Cerebellar nuclear complex (tissue), 1 donor: ENCODE results near the gene EMX1.

Experiments
- DNase-seq, 2 experiments: peaks; one replicate each; lab custom pipeline; 2025; lab: John Stamatoyannopoulos, UW

EMX1 gene

GRCh38 chr2:72925328-72925943, 8.1 kb downstream of the EMX1 start:
- no peak for DNase-seq

- no peak for DNase-seq
Observed at GRCh38 chr2:72926368-72926767, 9.0 kb downstream of the EMX1 start.

- DNase-seq = no peak
Observed at GRCh38 chr2:72926811-72927465, 9.6 kb downstream of the EMX1 start.

- DNase-seq = no peak
Observed at GRCh38 chr2:72927619-72928550, 10.6 kb downstream of the EMX1 start.

GRCh38 chr2:72929010-72929409, 11.7 kb downstream of the EMX1 start:
- no peak for DNase-seq

- no peak for DNase-seq
Observed at GRCh38 chr2:72931280-72931910, 14.1 kb downstream of the EMX1 start.

- DNase-seq = no peak
Observed at GRCh38 chr2:72932045-72932740, 14.9 kb downstream of the EMX1 start.

GRCh38 chr2:72932805-72933204, 15.5 kb downstream of the EMX1 start:
- no peak for DNase-seq

- DNase-seq = no peak
Observed at GRCh38 chr2:72933207-72933606, 15.9 kb downstream of the EMX1 start.

GRCh38 chr2:72933646-72934151, 16.4 kb downstream of the EMX1 start:
- no peak for DNase-seq

GRCh38 chr2:72934683-72935610, 17.6 kb downstream of the EMX1 start:
- DNase-seq = no peak

- no peak for DNase-seq
Observed at GRCh38 chr2:72935611-72935957, 18.3 kb downstream of the EMX1 start.

GRCh38 chr2:72936660-72937355, 19.5 kb downstream of the EMX1 start:
- no peak for DNase-seq

GRCh38 chr2:72937356-72937669, 20.0 kb downstream of the EMX1 start:
- DNase-seq = no peak

- no peak for DNase-seq
Observed at GRCh38 chr2:72938455-72938854, 21.1 kb downstream of the EMX1 start.

GRCh38 chr2:72940361-72940760, 23.0 kb downstream of the EMX1 start:
- no peak for DNase-seq

- DNase-seq = no peak
Observed at GRCh38 chr2:72940786-72941185, 23.5 kb downstream of the EMX1 start.

GRCh38 chr2:72942293-72942692, 25.0 kb downstream of the EMX1 start:
- DNase-seq = no peak

GRCh38 chr2:72942881-72943418, 25.6 kb downstream of the EMX1 start:
- DNase-seq = no peak
